Measurements from ENCODE around the gene FBXL22. TPM values are rescaled to one million over a fixed set of nuclear protein-coding genes. Genes with fewer than 3 reads are reported as not detected.
"Not testable (repeated sequence)": the region's sequence is repeated elsewhere in the genome, so short reads cannot be mapped to it uniquely, and the experiment has no call there.

Gene FBXL22
- total RNA-seq, 1 experiment from 2014 or later: 0.18 TPM

DNA sequence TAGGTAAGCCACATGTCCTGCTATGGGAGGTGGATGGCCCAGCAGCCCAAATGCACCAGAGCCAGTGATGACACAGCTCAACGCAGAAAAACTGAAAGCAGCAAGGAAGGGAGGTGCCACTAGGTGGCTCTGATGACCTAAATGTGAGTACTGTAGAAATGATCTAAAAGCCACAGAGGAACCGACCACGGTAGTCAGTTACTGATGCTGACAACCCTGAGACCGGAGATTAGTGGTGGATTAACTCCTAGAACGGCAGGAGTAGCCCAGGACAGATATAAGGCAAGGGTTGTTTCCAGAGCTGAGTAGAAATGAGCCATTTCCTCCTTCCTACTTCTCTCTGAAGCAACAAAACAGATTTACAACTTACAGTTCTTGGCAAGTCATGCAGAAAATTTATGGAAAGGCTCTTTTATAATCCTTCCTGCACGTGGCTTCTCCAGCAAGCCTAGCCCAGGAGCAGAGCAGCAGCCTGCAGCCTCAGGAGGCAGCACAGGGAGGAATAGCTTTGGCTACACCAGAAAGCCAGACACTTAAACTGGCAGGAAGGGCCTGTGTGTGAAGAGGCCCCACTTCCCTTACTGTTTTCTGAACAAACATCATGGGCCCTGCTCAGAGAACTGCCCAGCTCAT, 13.1 kb downstream of the FBXL22 start:
- Histone ChIP-seq H3K36me3 (peaks cover 17% of the 10 kb centered on the region), H3K4me1 (replicated peaks) (no peaks in the 10 kb centered on the region), H3K27ac (no peak overlapping the region), H3K9me3 (replicated peaks) (no peaks in the 10 kb centered on the region), H3K4me3 (no peak overlapping the region), H3K27me3 (replicated peaks) (no peaks in the 10 kb centered on the region)
- DNase-seq (ENCODE audit: low read depth in 1 of 2, low spot score in 2 of 2): peak; percentile 60 to 65

DNA sequence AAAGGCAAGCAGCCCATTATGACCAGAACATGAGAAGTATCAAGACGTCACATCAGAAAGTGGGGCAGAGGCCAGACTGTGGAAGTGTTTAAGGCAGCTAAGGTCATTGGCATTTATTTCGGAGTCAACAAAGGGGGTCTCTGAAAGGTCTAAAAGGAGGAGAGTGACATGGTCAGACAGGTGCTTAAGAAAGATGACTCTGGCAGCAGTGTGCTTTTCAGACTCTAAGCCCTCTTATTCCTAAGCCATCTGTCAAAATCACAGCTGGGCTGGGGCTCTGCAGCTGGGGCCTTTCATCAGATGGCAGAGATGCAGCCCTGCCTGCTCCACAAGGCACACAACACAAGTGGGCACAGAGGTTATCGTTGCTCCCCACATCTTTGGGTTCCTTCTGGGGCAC, 14.0 kb downstream of the FBXL22 start:
- no peak for DNase-seq (ENCODE audit: low read depth in 1 of 2, low spot score in 2 of 2)
- Histone ChIP-seq H3K27ac (no peak overlapping the region), H3K4me3 (no peak overlapping the region), H3K36me3 (peaks cover 23% of the 10 kb centered on the region), H3K4me1 (replicated peaks) (no peaks in the 10 kb centered on the region), H3K9me3 (replicated peaks) (no peaks in the 10 kb centered on the region), H3K27me3 (replicated peaks) (no peaks in the 10 kb centered on the region)

DNA sequence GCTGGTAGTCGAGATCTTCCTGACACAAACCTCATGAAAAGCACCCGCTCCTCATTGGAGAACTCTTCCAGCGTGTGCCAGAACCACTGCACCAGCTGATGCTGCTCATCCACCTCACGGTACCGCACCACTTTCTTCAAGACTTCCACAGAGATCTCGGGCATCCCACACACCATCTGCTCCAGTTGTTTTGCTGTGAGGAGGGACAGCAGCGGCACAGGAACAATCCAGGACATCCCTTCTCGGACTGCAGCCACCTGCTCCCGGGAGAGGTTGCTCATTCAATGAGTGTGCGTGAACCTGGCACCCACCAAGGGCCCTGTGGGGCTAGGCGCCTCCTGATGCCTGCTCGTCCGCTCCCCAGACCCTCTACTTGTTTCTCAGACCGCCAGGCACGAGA, 15.1 kb downstream of the FBXL22 start:
- Histone ChIP-seq H3K36me3 (peaks cover 24% of the 10 kb centered on the region), H3K4me1 (replicated peaks) (no peaks in the 10 kb centered on the region), H3K27ac (no peak overlapping the region), H3K27me3 (replicated peaks) (no peaks in the 10 kb centered on the region), H3K9me3 (replicated peaks) (no peaks in the 10 kb centered on the region), H3K4me3 (no peak overlapping the region)
- DNase-seq (ENCODE audit: low read depth in 1 of 2, low spot score in 2 of 2): no peak

DNA sequence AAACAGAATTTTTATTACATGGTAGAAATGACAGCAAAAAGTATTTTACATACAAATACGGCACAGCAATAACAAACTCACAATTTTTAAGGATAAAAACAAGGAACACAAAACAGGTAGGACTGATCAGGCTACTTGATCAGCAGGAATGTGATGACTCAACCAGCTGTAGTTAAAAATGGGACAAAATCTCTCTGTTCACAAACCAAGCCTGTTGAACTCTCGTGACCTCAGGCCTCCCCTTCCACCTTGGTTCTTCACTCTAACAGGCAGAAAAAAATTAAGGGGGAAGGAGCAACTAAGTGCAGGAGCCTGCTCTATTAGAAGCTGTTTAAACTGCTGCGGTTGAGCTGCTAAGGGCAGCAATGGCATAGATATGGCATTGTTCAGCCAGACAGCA, 18.7 kb downstream of the FBXL22 start:
- peaks cover 19% of the 10 kb centered on the region for H3K36me3 ChIP-seq
- DNase-seq (ENCODE audit: low read depth in 1 of 2, low spot score in 2 of 2): no peak

DNA sequence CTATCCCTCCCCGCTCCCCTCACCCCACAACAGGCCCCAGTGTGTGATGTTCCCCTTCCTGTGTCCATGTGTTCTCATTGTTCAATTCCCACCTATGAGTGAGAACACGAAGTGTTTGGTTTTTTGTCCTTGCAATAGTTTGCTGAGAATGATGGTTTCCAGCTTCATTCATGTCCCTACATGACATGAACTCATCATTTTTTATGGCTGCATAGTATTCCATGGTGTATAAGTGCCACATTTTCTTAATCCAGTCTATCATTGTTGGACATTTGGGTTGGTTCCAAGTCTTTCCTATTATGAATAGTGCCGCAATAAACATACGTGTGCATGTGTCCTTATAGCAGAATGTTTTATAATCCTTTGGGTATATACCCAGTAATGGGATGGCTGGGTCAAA, 20.0 kb downstream of the FBXL22 start:
- not testable (repeated sequence) for H3K27ac ChIP-seq; H3K4me3 ChIP-seq; H3K9me3 ChIP-seq (replicated peaks); DNase-seq (ENCODE audit: low read depth in 1 of 2, low spot score in 2 of 2); H3K27me3 ChIP-seq (replicated peaks); H3K4me1 ChIP-seq (replicated peaks)
- H3K36me3 ChIP-seq: peaks cover 29% of the 10 kb centered on the region

More for the DNA sequence above, 18.7 kb downstream of the FBXL22 start:
- H3K27ac ChIP-seq: no peak overlapping the region
- no peak overlapping the region for H3K4me3 ChIP-seq
- H3K4me1 ChIP-seq (replicated peaks): no peaks in the 10 kb centered on the region
- no peaks in the 10 kb centered on the region for H3K9me3 ChIP-seq (replicated peaks)
- no peaks in the 10 kb centered on the region for H3K27me3 ChIP-seq (replicated peaks)

DNA sequence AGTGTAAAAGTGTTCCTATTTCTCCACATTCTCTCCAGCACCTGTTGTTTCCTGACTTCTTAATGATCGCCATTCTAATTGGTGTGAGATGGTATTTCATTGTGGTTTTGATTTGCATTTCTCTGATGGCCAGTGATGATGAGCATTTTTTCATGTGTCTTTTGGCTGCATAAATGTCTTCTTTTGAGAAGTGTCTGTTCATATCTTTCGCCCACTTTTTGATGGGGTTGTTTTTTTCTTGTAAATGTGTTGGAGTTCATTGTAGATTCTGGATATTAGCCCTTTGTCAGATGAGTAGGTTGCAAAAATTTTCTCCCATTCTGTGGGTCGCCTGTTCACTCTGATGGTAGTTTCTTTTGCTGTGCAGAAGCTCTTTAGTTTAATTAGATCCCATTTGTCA, 20.4 kb downstream of the FBXL22 start:
- not testable (repeated sequence) for DNase-seq (ENCODE audit: low read depth in 1 of 2, low spot score in 2 of 2); H3K4me1 ChIP-seq (replicated peaks); H3K9me3 ChIP-seq (replicated peaks); H3K27ac ChIP-seq; H3K4me3 ChIP-seq; H3K27me3 ChIP-seq (replicated peaks)
- H3K36me3 ChIP-seq: peaks cover 32% of the 10 kb centered on the region

DNA sequence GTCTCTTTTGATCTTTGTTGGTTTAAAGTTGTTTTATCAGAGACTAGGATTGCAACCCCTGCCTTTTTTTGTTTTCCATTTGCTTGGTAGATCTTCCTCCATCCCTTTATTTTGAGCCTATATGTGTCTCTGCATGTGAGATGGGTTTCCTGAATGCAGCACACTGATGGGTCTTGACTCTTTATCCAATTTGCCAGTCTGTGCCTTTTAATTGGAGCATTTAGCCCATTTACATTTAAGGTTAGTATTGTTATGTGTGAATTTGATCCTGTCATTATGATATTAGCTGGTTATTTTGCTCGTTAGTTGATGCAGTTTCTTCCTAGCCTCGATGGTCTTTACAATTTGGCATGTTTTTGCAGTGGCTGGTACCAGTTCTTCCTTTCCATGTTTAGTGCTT, 23.6 kb downstream of the FBXL22 start:
- H3K27me3 ChIP-seq (replicated peaks); H3K27ac ChIP-seq; H3K4me3 ChIP-seq; H3K4me1 ChIP-seq (replicated peaks); DNase-seq (ENCODE audit: low read depth in 1 of 2, low spot score in 2 of 2); H3K9me3 ChIP-seq (replicated peaks): not testable (repeated sequence)
- peaks cover 38% of the 10 kb centered on the region for H3K36me3 ChIP-seq

DNA sequence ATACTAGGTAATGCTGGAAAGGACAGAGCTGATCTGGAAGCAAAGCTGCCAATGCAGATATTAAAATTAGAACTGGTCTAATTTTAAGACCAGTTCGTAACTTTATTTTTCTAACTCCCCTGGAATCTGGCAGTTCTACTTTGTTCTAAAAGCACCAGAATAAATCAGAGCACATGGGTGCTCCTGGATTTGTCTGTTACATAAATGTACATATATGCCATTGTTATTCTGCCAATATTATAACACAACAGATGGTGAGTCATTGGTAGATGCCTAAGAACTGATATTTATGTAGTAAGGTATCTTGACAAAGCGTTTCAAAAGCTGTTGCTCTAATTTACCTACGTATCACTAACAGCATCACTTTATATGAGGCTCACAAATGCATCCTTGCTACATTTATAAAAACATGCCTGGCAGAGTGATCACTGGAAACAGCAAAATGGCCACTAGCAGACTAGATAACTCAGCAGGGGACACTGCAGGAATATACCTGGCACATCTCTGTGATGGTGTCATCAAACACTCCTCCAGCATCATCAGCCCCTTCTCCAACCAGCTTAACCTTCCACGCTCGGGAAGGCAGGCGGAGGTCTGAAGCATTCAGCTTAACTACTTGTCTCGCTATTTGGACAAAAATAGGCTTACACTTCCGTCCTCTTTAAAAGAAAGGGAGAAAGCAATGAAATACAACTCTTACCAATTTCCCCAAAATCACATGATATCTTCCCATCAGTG, 26.2 kb downstream of the FBXL22 start:
- Histone ChIP-seq H3K27ac (no peak overlapping the region), H3K27me3 (replicated peaks) (no peaks in the 10 kb centered on the region), H3K9me3 (replicated peaks) (no peaks in the 10 kb centered on the region), H3K36me3 (peaks cover 54% of the 10 kb centered on the region), H3K4me3 (no peak overlapping the region), H3K4me1 (replicated peaks) (no peaks in the 10 kb centered on the region)
- no peak for DNase-seq (ENCODE audit: low read depth in 1 of 2, low spot score in 2 of 2)

DNA sequence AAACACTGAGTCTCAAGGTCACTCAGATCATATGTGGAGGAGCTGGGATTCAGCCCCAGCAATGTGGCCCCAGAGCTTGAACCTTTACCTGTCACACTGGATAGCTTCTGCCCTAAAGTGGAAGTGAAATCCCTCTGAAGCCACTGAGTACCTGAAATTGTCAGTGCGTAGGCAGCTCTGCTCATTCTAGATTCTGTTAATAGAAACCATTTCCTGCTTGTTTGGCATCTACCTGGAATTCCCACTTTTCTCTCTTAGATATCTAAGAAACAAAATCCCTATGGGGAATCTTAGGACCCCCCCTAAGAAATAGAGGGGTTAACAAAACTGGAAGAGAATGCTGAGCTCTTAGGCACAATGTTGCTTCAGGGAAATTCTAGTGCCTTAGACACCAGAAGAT, 29.8 kb downstream of the FBXL22 start:
- H3K36me3 ChIP-seq: peaks cover 60% of the 10 kb centered on the region
- H3K4me3 ChIP-seq: no peak overlapping the region
- DNase-seq (ENCODE audit: low read depth in 1 of 2, low spot score in 2 of 2): no peak
- no peak overlapping the region for H3K27ac ChIP-seq
- H3K27me3 ChIP-seq (replicated peaks): no peaks in the 10 kb centered on the region
- no peaks in the 10 kb centered on the region for H3K9me3 ChIP-seq (replicated peaks)
- H3K4me1 ChIP-seq (replicated peaks): no peaks in the 10 kb centered on the region

DNA sequence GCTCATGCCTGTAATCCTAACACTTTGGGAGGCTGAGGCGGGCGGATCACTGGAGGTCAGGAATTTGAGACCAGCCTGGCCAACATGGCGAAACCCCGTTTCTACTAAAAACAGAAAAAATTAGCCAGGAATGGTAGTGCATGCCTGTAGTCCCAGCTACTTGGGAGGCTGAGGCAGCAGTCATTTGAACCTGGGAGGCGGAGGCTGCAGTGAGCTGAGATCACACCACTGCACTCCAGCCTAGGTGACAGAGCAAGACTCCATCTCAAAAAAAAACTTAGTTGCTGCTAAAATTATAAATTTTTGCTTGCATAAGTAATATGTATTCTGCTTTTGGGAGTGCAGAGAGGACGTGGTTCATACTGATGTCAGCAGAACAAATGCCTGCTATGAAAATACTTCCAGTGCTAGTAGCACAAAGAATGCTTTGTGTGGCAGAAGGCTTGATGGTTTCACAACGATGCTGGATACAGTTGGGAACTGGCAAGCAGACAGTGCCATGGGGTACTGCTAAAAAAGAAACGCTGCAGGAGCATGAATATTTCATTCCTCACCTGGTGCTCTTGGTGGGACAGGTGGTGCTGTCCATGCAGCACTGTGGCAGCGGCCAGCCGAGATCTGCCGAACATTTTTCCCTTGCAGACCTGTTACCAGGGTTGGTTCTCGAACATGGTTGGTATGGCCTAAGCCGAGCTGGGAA, 31.1 kb downstream of the FBXL22 start:
- H3K27me3 ChIP-seq (replicated peaks): no peaks in the 10 kb centered on the region
- DNase-seq (ENCODE audit: low read depth in 1 of 2, low spot score in 2 of 2): no peak
- no peaks in the 10 kb centered on the region for H3K4me1 ChIP-seq (replicated peaks)
- peaks cover 58% of the 10 kb centered on the region for H3K36me3 ChIP-seq
- H3K9me3 ChIP-seq (replicated peaks): no peaks in the 10 kb centered on the region
- no peak overlapping the region for H3K4me3 ChIP-seq
- H3K27ac ChIP-seq: no peak overlapping the region

DNA sequence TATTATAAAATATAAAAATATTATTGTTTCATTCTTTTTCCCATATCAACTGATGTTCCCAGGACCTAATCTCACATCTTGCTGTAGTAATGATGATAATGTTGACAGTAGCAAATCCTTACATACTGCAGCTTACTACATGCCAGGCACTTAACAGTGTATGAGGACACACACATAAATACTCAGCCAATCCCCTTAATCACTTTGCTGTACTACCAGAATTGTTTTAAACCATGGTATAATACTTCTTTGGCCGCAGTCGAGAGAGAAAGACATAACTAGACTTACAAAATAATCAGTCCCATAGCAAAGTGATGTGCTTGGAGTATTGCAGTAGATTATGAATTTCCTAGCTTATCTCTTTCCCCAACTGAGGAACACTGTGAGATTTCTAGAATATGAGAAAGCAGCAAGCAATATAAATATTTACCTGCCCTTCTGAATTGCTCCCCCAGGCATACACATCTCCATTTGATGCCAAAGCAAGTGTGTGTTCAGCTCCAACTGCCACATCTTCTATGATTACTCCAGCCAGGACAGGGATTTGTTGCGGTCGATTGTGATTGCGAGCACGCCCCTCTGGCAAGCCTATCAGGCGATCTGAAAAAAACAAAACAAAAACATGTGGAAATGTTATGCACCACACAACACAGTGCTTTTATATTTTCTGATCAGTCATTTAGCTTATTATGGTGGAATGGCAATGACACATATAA, 33.0 kb downstream of the FBXL22 start:
- no peak overlapping the region for H3K27ac ChIP-seq
- H3K36me3 ChIP-seq: peaks cover 49% of the 10 kb centered on the region
- DNase-seq (ENCODE audit: low read depth in 1 of 2, low spot score in 2 of 2): no peak

DNA sequence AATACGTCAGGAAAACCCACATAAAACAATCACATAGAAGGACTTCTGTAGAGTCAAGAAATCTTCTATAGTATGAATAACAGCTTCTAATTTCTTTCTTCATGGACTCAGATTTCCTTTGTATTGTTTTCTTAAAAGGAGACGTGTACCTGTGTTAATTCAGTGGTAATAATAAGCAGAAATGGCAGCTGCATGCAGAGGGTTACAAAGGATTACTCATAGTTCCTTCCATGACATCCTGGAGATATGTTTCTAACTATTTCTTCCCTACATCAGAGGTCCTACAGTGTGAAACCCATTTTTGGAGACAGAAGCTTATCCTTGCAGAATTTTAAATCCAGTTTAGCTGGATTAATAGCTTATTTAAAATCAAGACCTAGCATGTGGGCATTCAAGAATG, 36.1 kb downstream of the FBXL22 start:
- Histone ChIP-seq H3K27ac (no peak overlapping the region), H3K4me3 (no peak overlapping the region), H3K9me3 (replicated peaks) (no peaks in the 10 kb centered on the region), H3K27me3 (replicated peaks) (no peaks in the 10 kb centered on the region), H3K36me3 (peaks cover 37% of the 10 kb centered on the region), H3K4me1 (replicated peaks) (no peaks in the 10 kb centered on the region)
- DNase-seq (ENCODE audit: low read depth in 1 of 2, low spot score in 2 of 2): no peak

More for the DNA sequence above, 33.0 kb downstream of the FBXL22 start:
- Histone ChIP-seq H3K4me3 (no peak overlapping the region), H3K9me3 (replicated peaks) (no peaks in the 10 kb centered on the region), H3K27me3 (replicated peaks) (no peaks in the 10 kb centered on the region), H3K4me1 (replicated peaks) (no peaks in the 10 kb centered on the region)

DNA sequence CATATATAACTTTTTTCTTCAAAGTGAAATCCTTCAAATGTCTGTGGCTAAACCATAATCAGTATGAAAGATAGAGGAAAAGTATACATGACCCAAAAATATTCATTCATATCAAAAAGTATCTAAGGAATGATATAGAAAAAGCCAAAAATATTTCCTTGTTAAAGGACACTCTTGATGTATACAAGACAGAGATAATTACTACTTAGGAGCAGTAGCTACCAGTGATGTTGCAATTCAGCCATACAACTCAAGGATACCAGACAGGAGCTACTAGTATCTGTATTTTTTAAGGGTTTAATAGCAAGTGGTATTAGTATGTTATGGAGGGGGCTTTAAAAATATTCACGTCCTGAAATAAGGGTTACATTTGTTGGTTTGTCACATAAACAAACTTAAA, 37.0 kb downstream of the FBXL22 start:
- H3K36me3 ChIP-seq: peaks cover 31% of the 10 kb centered on the region
- H3K9me3 ChIP-seq (replicated peaks): no peaks in the 10 kb centered on the region
- H3K4me3 ChIP-seq: no peak overlapping the region
- no peak overlapping the region for H3K27ac ChIP-seq
- DNase-seq (ENCODE audit: low read depth in 1 of 2, low spot score in 2 of 2): no peak
- H3K27me3 ChIP-seq (replicated peaks): no peaks in the 10 kb centered on the region
- H3K4me1 ChIP-seq (replicated peaks): no peaks in the 10 kb centered on the region

All from SJSA1 (cell line).